ENCODE data around the gene CCL17.
A peak's percentile ranks its signal among the peaks of the same experiment; 100 is the strongest.

CCL17 gene

DNA sequence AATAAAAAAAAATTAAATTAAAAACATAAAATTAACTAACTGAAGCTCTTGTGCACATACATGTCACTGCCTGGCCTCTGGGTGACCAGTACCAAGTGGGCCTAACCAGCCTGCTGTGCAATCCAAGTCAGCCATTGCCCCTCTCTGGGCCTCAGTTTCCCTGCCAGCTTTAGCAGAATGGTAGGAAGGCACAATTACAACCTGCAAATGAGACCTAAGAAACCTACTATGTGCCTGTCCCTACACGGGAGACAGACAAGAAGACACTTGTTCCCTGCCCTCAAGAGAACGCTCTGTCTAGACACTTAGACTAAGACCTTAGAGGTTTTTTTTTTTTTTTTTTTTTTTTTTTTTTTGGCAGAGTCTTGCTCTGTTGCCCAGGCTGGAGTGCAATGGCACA, 40.9 kb downstream of the CCL17 start:
- no peak overlapping the region for H3K27ac ChIP-seq
- TF ChIP-seq, protein P1, sequence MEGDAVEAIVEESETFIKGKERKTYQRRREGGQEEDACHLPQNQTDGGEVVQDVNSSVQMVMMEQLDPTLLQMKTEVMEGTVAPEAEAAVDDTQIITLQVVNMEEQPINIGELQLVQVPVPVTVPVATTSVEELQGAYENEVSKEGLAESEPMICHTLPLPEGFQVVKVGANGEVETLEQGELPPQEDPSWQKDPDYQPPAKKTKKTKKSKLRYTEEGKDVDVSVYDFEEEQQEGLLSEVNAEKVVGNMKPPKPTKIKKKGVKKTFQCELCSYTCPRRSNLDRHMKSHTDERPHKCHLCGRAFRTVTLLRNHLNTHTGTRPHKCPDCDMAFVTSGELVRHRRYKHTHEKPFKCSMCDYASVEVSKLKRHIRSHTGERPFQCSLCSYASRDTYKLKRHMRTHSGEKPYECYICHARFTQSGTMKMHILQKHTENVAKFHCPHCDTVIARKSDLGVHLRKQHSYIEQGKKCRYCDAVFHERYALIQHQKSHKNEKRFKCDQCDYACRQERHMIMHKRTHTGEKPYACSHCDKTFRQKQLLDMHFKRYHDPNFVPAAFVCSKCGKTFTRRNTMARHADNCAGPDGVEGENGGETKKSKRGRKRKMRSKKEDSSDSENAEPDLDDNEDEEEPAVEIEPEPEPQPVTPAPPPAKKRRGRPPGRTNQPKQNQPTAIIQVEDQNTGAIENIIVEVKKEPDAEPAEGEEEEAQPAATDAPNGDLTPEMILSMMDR (conservative IDR thresholded peaks at IDR 0.05): no peak

GRCh38 chr16:57446531-57447185, 42.1 kb downstream of the CCL17 start:
- TF ChIP-seq, protein P1 (conservative IDR thresholded peaks at IDR 0.05): no peak
- H3K27ac ChIP-seq: peak overlapping the region; percentile 85

DNA sequence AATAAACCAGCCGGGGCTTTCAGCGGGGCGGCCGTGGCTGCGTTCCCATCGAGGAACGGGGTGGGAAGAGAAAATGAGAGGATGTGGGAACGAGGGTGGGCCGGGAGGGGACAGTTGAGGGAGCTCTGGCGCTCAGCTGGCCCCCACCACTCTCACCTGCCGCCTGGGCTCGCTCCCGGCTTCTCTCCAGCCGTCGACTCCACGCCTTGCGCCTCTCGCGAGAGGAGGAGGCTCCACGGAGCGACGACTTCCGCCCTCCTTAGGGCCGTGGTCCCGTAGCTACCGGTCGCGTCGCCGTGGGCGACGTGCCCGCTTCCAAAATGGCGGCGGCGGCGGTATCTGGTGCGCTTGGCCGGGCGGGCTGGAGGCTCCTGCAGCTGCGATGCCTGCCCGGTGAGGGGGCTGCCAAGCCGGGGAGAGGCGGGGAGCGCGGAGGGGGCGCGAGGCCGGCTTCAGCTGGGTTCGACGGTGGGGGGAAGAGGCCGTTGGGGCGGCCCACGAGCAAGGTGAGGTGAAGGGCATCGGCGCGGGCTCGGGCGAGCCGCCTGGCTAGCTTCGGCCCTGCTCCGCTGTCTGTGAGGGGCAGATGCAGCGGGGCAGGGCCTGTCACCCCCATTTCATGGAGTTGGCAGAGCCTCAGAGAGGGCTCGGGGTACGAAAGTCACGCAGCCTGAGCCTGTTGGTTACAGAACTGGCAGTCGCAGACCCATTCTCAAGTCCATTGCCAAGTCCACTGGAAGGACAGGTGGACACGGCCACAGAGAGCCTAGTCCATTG, 42.8 kb downstream of the CCL17 start, which contains the start of the genes CIAPIN1 and COQ9:
Gene CIAPIN1 (minus strand): TSS at position 200 of the 777 bp plus-strand sequence. CDS start 6,457 bp downstream, outside the sequence.
Gene COQ9 (plus strand): TSS at position 294 of the 777 bp plus-strand sequence. CDS start 27 bp downstream, at position 321.
- H3K27ac ChIP-seq: peak within 1 kb of the TSS; percentile 85

GRCh38 chr16:57452021-57452420, 47.5 kb downstream of the CCL17 start:
- TF ChIP-seq, protein P1 (conservative IDR thresholded peaks at IDR 0.05): no peak
- H3K27ac ChIP-seq: no peak overlapping the region

More for the DNA sequence above, 42.8 kb downstream of the CCL17 start, which contains the start of the genes CIAPIN1 and COQ9:
- TF ChIP-seq, protein P1 (conservative IDR thresholded peaks at IDR 0.05): no peak

GRCh38 chr16:57462209-57462977, 57.8 kb downstream of the CCL17 start, which contains the start of gene POLR2C:
Gene POLR2C, plus strand, starts transcription at chr16:57462679. Its CDS starts 46 bp downstream, at chr16:57462725.
- TF ChIP-seq, protein P1 (conservative IDR thresholded peaks at IDR 0.05): peak; percentile 88
- H3K27ac ChIP-seq: peak within 1 kb of the TSS; percentile 74; the same call in 1 of the 2 replicates

GRCh38 chr16:57462978-57463362, 58.4 kb downstream of the CCL17 start:
- TF ChIP-seq, protein P1 (conservative IDR thresholded peaks at IDR 0.05): no peak
- H3K27ac ChIP-seq: peak overlapping the region; percentile 74; the same call in 1 of the 2 replicates

Measured in VCaP (cell line).